ENCODE results near the gene SLCO4A1.
A peak's percentile ranks its signal among the peaks of the same experiment; 100 is the strongest.

Gene SLCO4A1

GRCh38 chr20:62650551-62651284 lies 8.4 kb downstream of the SLCO4A1 start:
- H3K4me3 ChIP-seq (ENCODE audit: low read depth, low read length): no peak overlapping the region
- TF ChIP-seq CTCF (conservative IDR thresholded peaks at IDR 0.05; ENCODE audit: low read depth, low read length): no peak
- no peak for DNase-seq (ENCODE audit: low read depth)

- TF ChIP-seq CTCF (conservative IDR thresholded peaks at IDR 0.05; ENCODE audit: low read depth, low read length): no peak
- DNase-seq (ENCODE audit: low read depth): peak; percentile 41
- H3K4me3 ChIP-seq (ENCODE audit: low read depth, low read length): no peak overlapping the region
These were observed 9.2 kb downstream of the SLCO4A1 start for GRCh38 chr20:62651285-62652021.

GRCh38 chr20:62652041-62652893 lies 10.0 kb downstream of the SLCO4A1 start:
- H3K4me3 ChIP-seq (ENCODE audit: low read depth, low read length): peak overlapping the region; percentile 38
- TF ChIP-seq CTCF (conservative IDR thresholded peaks at IDR 0.05; ENCODE audit: low read depth, low read length): peak; percentile 26
- DNase-seq (ENCODE audit: low read depth): peak; percentile 99

- no peak overlapping the region for H3K4me3 ChIP-seq (ENCODE audit: low read depth, low read length)
- TF ChIP-seq CTCF (conservative IDR thresholded peaks at IDR 0.05; ENCODE audit: low read depth, low read length): no peak
- DNase-seq (ENCODE audit: low read depth): no peak
These were observed 10.6 kb downstream of the SLCO4A1 start for GRCh38 chr20:62652894-62653305.

GRCh38 chr20:62653373-62653772 lies 11.1 kb downstream of the SLCO4A1 start:
- no peak for TF ChIP-seq CTCF (conservative IDR thresholded peaks at IDR 0.05; ENCODE audit: low read depth, low read length)
- H3K4me3 ChIP-seq (ENCODE audit: low read depth, low read length): no peak overlapping the region
- no peak for DNase-seq (ENCODE audit: low read depth)

GRCh38 chr20:62653951-62654685 lies 11.8 kb downstream of the SLCO4A1 start:
- H3K4me3 ChIP-seq (ENCODE audit: low read depth, low read length): no peak overlapping the region
- no peak for DNase-seq (ENCODE audit: low read depth)
- no peak for TF ChIP-seq CTCF (conservative IDR thresholded peaks at IDR 0.05; ENCODE audit: low read depth, low read length)
